Stimulated activated CD8-positive, alpha-beta memory T cell treated with anti-CD3 and anti-CD28 coated beads, Interleukin-7, amount 100 ng/mL, for 4 hours (primary cell): ENCODE data around the gene TINCR.
"Not testable (repeated sequence)": the region's sequence is repeated elsewhere in the genome, so short reads cannot be mapped to it uniquely, and the experiment has no call there.

Experiments
- DNase-seq, 2 donors: peaks; one replicate each; pipeline ENCODE4 v3.0.0-alpha.2; 2020; ENCODE audit warnings: low read depth in 2 of 2

Gene TINCR

DNA sequence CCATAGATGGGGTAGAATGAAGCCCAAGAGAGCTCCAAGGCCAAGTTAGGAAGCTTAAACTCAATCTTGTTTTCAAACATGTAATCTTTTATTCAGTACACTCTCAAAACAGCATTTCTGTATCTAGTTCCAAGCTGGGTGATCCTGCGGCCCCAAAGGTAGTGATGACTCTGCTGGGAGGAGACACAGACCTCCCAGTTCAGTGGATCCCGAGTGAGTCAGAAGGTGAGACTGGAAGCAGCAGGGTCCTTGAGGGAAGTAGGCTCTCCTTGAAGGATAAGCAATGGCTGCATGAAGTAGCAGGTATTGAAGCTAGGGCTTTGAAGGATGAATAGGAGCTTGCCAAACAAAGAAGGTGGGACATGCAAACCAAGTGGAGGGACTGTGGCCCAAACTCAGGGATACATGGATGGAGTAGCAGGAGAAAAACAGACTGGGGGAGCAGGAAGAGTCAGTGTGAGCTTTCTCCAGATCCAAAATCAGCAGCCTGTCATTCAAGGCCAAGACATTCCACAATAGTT, 9.6 kb downstream of the TINCR start:
- no peak for DNase-seq

DNA sequence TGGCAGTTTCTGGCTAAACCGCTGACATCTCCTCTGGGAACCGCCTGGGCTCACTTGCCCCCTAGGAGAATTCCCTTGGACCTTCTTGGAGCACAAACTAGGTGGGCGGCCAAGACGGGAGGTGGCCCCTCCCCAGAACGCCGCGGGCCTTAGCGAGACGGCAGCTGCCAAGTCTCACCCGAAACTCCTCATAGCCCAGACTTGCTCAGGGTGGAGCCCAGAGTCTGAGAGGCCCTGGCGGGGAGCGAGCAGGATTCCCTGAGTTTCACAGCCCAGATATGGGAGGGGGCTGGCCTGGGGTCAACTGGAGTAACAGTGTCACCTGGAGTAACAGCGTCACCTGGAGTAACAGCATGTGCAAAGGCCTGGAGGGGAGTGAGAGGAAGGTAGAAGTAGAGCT, 10.1 kb downstream of the TINCR start:
- DNase-seq, result no peak

DNA sequence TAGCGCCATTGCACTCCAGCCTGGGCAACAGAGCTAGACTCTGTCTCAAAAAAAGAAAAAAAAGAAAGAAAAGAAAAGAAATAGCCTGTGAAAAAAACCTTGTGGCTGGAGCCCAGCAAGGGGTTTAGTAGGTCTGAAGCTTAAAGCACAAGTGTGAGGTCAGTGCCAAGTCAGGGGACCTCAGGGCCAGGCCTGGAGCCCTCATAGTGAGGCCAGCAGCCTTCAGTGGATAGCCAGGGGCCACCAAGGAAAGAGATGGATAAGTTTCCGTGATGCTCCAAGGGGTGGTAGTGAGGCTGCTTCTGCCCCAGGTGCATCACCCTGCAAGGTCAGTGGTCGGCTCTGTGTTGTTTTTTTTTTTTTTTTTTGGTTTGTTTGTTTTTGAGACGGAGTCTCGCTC, 12.9 kb downstream of the TINCR start:
- no peak for DNase-seq

DNA sequence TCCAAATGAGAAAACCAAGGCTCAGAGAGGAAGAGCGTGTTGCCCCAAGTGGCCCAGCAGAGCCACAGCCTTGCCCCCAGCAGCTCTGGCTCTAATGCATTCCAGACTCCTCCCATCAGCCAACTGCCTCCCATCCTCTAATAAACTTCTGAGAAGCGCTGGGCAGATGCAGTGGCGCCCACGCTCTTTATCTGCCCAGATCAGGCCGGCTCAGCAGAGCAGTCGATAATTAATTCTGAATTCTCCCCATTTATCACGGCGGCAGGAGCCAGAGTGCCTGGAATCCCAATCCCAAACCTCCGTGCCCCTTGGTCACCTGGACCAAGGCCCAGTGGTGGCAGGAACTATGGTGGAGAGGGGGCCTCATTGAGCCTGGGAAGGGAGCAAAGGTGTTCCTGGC, 13.9 kb downstream of the TINCR start:
- DNase-seq, result no peak

DNA sequence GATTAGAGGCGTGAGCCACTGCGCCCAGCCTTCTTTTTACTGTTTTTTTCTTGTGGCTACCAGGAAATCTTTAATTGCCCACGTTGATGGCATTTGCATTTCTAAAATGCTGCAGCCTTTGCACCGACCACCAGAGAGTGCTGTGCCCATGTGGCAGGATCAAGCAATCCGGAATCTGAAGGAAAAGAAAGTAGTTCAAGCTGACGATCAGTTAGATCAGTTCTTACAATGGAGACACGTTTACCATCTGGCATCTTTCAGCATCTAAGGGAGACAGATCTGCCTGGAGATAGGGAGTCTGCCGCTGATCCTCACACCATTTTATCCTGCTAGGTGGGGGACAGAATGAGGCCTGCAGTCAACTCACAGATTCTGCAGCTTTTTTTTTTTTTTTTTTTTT, 19.9 kb downstream of the TINCR start:
- no peak for DNase-seq

DNA sequence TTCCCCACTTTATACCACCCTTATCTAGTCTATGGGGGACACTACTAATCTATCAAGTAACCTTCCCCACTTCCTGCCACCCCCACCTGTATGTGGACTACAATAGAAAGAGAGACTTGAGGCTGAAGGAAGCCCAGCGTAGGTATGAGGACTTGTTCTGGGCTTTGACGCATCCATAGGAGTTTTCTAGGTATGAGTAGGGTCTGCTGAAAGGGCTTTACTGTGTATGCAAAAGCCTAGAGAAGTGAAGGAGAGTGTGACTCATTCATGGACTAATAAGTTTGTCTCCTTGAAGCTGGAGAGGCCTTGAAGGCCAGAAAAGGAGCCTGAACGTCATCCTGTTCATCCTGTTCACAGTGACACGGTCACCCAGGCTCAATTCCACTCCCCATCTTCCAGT, 21.8 kb downstream of the TINCR start:
- DNase-seq, result no peak

DNA sequence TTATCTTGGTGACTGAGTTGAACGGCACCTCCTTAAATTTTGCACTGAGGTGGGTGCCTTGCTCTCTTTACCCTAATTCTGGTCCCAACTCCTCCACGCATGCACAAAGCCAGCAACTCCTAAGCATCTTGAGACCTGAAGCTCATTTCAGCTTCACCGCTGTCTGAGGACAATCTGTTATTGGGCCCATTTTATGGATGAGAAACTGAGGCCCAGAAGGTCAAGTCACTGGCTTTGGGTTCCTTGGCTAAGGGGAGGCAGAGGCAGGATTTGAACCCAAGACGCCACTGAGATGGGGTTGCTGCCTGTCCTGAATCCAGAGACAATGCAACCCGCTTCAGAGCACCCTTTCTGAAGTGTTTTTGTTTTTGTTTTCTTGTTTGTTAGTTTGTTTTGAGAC, 22.7 kb downstream of the TINCR start:
- DNase-seq, result no peak

DNA sequence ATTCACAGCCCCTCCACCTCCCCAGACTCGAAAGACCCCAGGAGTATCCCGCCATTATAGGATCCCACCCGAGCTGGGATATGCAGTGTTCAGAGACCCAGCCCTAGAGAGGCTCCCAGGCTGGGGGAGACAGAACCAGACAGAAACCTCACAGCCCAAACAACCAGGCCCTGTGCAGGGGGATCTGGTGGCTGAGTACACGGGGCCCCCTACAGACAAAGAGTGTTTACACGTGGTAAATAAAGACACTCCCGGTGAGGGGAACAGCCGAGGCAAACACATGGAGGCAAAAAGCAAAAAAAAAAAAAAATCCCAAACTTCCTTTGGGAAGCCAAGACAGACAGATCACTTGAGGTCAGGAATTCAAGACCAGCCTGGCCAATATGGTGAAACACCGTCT, 25.1 kb downstream of the TINCR start:
- DNase-seq, result no peak

DNA sequence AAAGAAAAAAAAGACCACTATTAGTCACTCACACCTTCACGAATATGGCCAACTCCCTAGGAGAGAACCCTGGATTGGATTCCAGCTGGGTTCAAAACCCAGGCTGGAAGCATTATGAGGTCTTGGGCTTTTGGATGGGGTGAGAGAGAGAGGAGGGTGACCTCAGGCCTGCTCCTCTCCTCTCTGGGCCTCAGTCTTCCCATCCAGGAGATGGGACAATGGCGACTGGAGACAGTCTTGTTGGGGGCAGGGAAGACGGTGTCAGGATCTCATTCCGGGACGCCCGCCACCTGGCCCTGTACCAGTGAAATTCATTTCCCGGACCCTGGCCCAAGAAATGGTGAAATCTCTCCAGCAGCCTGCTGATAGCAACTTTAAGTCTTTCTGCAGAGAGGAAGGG, 26.3 kb downstream of the TINCR start:
- DNase-seq, result no peak

DNA sequence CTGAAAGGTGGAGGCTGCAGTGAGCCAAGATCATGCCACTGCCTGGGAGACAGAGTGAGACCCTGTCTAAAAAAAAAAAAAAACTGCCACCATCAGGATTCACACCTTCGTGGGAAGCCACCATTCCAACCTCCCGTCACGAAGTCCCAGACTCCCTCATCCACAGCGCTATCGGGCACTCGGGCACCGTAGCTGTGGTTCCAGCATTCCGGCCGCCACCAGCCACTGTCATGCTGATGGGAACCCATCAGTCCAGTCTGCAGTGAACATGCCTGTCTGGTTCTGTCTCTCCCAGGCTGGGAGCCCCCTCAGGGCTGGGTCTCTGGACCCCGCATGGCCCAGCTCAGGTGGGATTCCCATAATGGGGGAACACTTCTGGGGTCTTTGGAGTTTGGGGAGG, 27.5 kb downstream of the TINCR start:
- no peak for DNase-seq

DNA sequence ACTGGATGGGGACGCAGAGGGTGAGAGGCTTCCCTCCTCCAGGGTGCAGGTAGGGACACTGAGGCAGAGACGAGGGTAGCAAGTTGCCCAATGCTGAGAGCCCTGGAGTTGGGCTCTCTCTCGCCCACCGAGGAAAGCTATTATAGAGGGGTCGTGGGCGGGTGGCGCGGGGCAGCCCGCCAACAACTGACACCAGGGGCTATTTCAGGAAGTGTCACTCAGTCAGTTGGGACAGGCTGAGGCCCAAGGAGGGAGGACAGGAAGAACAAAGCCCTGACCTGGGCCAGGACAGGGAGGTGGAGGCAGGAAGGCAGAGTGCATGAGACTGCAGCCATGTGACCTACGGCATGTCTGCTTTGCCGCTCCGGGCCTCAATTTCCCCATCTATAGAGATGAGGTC, 29.9 kb downstream of the TINCR start:
- DNase-seq, result no peak

DNA sequence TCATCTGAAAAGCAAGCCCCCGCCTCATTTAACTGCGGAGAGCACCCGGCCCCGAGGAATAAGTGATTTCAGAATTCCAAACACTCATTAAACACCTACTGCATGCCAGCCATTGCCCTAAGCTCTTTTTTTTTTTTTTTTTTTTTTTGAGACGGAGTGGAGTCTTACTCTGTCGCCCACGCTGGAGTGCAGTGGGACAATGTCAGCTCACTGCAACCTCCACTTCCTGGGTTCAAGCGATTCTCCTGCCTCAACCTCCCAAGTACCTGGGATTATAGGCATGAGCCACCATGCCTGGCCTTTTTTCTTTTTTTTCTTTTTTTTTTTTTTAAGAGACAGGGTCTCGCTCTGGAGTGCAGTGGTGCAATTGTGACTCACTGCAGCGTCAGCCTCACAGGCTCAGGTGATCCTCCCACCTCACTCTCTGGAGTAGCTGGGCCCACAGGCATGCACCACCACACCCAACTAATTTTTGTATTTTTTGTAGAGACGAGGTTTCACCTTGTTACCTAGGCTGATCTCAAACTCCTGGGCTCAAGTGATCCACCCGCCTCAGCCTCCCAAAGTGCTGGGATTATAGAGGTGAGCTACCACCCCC, 30.7 kb downstream of the TINCR start:
- DNase-seq, result not testable (repeated sequence)

DNA sequence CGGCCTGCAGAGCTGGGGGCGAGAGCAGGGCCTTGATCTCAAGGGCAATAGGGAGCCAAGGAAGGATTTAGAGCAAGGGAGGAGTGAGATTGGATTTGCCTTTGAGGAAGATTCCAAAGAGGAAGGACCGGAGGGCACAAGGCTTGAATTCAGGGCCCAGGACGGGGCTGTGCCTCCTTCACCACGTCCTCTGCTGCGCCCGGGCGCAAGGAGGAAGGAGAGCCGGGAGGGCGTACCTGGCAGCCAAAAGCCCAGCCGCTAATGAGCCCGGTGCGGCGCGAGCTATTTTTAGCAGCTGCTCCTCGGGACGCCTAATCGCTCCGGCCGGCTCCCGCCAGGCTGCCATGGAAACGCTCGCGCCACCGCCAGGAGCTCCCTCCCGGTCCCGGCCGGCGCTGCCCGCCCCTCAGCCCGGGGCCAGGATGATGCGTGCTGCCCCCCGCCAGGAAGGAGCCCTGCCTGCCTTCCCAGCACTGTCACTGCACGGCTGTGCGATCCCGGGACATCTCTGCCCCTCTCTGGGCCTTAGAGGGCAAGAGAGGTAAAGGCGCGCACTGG, 31.3 kb downstream of the TINCR start:
- no peak for DNase-seq

DNA sequence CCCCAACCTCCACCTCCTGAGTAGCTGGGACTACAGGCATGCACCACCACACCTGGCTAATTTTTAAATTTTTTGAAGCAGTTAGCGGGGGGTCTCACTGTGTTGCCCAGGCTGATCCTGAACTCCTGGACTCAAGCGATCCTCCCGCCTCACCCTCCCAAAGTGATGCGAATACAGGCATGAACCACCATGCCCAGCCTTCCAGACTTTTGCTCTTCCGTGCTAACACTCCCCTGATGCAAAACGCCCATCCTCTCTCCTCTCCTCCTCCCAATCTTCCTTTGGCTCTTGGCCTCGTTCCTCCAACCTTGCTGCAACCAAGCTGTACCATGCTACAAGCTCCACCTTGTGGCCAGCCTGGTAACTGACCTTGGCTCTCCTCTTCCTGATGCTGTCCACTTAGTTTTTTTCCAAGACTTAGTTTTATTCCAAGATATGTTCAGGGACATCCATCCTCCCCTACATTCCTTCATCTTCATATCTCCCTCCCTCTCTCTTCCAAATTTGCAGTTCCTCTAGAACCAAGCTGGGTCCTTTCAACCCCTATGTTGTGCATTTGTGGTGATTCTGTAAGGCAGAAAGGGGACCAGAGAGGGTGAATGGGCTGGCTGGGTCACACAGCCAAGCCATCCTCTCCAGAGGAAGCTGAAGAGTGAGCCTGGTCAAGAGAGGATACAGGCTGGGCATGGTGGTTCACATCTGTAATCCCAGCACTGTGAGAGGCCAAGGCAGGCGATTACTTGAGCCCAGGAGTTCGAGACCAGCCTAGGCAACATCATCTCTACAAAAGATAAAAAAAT, 32.8 kb downstream of the TINCR start:
- no peak for DNase-seq

DNA sequence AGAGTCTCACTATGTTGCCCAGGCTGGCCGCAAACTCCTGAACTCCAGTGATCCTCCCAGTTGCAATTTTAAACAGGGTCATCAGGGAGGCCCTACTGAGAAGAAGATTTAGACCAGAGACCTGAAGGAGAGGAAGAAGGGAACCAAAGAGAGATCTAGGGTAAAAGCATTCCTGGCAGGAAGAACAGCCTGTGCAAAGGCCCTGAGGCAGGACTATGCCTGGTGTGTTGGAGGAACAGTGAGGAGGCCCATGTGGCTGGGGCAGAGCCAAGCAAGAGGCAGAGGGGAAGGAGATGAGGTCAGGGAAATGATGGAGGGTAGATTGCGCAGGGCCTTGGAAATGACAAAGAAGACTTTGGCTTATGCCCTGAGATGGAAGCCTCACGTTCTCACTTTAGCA, 34.5 kb downstream of the TINCR start:
- DNase-seq, result no peak

DNA sequence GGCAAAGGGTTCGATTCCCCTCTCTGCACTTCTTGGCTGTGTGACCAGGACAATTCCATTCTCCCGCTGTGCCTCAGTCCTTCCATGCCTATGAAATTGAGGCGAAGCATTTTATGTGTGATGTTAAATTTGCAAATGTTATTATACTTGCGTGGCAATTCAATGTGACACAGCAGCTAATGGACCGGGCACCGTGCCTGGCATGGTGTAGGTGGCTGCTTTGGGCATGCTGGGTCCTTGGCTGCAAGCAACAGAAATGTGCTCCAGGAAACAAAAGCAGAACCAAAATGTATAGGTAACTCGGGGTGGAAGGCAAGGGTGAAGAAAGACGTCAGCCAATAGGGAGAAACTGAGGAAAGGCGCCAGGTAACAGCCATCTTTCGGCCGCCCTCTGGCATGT, 37.1 kb downstream of the TINCR start:
- DNase-seq, result no peak

DNA sequence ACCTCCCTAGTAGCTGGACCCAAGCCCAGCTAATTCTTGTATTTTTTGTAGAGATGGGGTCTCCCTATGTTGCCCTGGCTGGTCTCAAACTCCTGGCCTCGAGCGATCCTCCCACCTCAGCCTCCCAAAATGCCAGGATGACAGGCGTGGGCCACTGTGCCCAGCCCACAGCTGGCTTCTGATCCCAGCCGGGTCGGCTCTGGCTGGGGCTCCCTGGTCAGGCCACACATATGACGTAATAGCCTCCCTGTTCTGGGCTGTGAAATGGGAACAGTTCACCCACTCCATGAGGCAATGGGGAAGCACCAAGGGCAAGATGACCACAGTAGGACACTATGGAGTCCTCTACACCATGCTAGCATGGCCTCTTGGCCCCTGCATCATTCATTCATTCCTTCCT, 41.1 kb downstream of the TINCR start:
- no peak for DNase-seq

DNA sequence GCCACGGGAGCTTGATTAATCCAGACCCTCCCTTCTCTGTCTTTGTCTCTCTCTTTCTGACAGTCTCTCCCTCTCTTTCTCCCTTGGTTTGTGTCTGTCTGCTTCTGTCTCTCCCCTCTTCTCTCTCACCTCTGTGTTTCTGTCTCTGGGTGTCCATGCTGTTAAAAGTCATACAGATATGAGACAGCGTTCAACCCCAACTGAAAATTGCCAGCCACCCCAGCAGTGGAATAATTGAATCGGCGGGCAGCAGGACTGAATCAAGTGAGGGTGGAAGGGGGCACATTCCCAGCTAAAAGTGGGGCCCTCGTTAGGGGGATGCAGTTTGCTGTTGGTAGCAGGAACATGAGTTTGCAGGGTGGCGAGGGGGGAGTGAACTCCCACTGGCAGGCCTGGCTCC, 43.7 kb downstream of the TINCR start:
- DNase-seq, result no peak

DNA sequence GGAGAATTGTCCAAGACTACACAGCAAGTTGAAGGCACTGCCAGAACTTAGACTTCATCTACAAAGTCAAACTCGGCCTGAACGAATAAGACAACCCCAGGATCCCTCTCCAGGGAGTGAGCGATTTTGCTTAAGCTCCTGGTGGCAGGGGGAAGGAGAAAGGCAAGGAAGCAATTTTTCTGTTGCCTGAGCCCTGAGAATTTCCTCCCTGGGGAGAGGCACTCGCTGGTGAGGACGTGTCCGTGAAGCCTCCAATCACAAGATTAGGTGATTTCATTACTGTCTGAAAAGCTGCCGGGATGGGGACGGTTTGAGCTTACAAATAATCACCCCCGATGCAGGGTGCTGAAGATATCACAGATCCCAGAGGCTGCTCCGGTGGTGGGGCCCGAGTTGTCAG, 45.6 kb downstream of the TINCR start:
- no peak for DNase-seq

DNA sequence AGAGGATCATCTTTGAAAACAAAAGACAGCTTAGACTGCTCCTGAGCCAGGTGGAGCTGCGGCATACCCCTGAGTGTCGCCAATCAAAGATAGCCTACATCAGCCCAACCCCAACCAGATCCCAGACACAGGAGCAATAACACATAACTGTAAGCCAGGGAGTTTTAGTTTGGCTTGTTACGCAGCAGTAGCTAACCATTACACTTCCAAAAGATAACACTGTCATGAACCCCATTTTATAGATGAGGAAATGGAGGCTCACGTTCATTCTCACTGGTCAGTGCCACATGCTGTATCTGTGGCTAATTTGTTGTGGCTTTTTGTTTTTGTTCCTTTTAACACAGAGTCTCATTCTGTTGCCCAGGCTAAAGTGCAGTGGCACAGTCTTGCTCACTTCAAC, 47.3 kb downstream of the TINCR start:
- DNase-seq, result no peak

DNA sequence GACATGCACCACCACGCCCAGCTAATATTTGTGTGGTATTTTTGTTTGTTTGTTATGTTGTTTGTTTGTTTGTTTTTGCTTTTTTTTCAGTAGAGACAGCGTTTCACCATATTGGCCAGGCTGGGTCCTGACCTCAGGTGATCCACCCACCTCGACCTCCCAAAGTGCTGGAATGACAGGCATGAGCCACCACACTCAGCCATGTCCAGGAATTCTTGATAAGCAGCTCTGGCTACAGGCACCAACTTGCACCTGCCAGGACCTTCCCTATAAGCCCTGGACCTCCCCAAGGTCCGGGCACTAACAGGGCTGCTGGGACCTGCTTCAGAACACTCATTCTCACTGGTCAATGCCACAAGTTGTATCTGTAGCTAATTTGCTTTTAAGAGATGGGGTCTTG, 48.7 kb downstream of the TINCR start:
- DNase-seq, result no peak

DNA sequence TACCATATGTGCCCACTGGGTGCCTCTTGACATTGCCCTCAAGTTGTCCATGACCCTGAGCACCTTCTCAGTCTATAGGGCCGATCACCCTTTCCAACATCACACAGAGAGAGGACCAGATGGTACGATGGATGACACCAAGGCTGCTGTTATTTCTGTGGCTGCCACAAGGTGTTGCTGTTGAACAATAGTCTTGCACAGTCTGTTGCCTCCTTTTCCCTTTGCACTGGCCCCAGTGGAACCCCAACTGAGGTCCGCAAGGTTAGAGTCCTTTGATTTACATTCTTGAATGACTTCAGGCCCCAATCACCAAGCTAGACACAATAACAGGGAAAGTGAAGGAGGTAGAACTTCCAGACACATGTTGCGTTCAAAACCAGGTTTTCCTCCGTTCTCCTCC, 52.0 kb downstream of the TINCR start:
- no peak for DNase-seq

DNA sequence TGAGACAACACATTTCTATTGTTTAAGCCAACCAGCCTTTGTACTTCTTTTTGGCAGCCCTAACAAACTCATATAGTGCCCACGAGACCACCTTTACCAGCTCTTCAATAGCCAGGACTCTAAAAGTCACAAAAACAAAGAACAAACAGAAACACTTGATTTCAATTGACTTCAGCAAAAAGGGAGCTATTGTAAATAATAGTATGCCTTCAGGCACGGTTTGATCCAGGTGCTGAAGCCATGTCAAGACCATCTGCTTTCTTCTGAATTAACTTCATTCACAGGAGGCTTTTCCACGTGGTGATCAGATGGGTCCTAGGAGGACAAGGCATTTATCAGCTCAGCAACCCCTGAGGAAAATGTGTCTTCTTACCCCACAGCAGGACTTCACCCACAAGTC, 53.8 kb downstream of the TINCR start:
- no peak for DNase-seq
